SK-N-SH (cell line): ENCODE results near the gene NAALADL2. TPM values are rescaled to one million over a fixed set of nuclear protein-coding genes. Genes with fewer than 3 reads are reported as not detected.

Source experiments
- CTCF ChIA-PET: fragments of 300-600, 350-600 bp; formaldehyde crosslinking; extraction: SDS; loops from one replicate; lab custom pipeline; 2021; lab: Yijun Ruan, JAX
- POLR2A ChIA-PET: fragments of 350-600 bp; sonication (Branson Sonifier 250); formaldehyde crosslinking; extraction: SDS; loops from one replicate; lab custom pipeline; 2020; ENCODE audit warnings: antibody characterized with exemption, inconsistent platforms; lab: Yijun Ruan, JAX
- DNase-seq: peaks from one replicate; pipeline ENCODE4 v3.0.0; 2012
- H2AFZ ChIP-seq: fragments of 200-600 bp; sonication (generic); 2 replicates; pipeline ENCODE4 v1.8.1; 2016; ENCODE audit warnings: antibody characterized with exemption, mild to moderate bottlenecking, low read depth
- H3F3A ChIP-seq: fragments of 200-600 bp; sonication (generic); replicated peaks from 2 replicates; pipeline ENCODE3; 2016; ENCODE audit warnings: antibody characterized with exemption, mild to moderate bottlenecking; ENCODE audit not compliant: insufficient read depth
- H3K27ac ChIP-seq, 2 experiments: fragments of 200-500 bp in 1 of 2; fragments of 200-600 bp in 1 of 2; sonication (Bioruptor generic) in 1 of 2; sonication (generic), shearing (Covaris generic) in 1 of 2; 2 replicates each; pipeline versions ENCODE4 v1.5.1 to v1.6.1; 2014 to 2016; ENCODE audit warnings: low read depth in 2 of 2, inconsistent platforms in 1 of 2, low read length in 1 of 2, mild to moderate bottlenecking in 1 of 2, mixed read lengths in 1 of 2
- H3K27me3 ChIP-seq: fragments of 200-600 bp; sonication (generic), shearing (Covaris generic); 2 replicates; pipeline ENCODE4 v1.6.1; 2016; ENCODE audit warnings: mixed run types; ENCODE audit not compliant: insufficient read depth
- H3K36me3 ChIP-seq, 2 experiments: fragments of 200-500 bp in 1 of 2; fragments of 200-600 bp in 1 of 2; sonication (Bioruptor generic) in 1 of 2; sonication (generic) in 1 of 2; replicated peaks in 1 of 2; 2 replicates each; pipeline versions ENCODE3 to v1.5.1; 2014 to 2016; ENCODE audit warnings: low read length in 1 of 2, mild to moderate bottlenecking in 1 of 2; ENCODE audit not compliant: insufficient read depth in 2 of 2, control insufficient read depth in 1 of 2
- H3K4me1 ChIP-seq, 2 experiments: fragments of 200-500 bp in 1 of 2; fragments of 200-600 bp in 1 of 2; sonication (Bioruptor generic) in 1 of 2; sonication (generic), shearing (Covaris generic) in 1 of 2; 2 replicates each; pipeline versions ENCODE4 v1.5.1 to v1.6.1; 2014 to 2016; ENCODE audit warnings: low read depth in 1 of 2, low read length in 1 of 2, mixed run types in 1 of 2; ENCODE audit not compliant: insufficient read depth in 2 of 2, control insufficient read depth in 1 of 2
- H3K4me2 ChIP-seq: fragments of 200-600 bp; sonication (generic), shearing (Covaris generic); 2 replicates; pipeline ENCODE4 v1.6.1; 2017; ENCODE audit warnings: mixed run types
- H3K4me3 ChIP-seq, 2 experiments: fragments of 200-500 bp in 1 of 2; fragments of 200-600 bp in 1 of 2; sonication (Bioruptor generic) in 1 of 2; sonication (generic), shearing (Covaris generic) in 1 of 2; 2 replicates each; pipeline versions ENCODE4 v1.5.1 to v1.8.1; 2014 to 2016; ENCODE audit warnings: low read depth in 2 of 2, inconsistent platforms in 1 of 2, low read length in 1 of 2, mild to moderate bottlenecking in 1 of 2, mixed read lengths in 1 of 2, moderate library complexity in 1 of 2
- H3K79me2 ChIP-seq: fragments of 200-600 bp; sonication (generic); 2 replicates; pipeline ENCODE4 v1.8.1; 2017; ENCODE audit warnings: mild to moderate bottlenecking; ENCODE audit not compliant: insufficient read depth
- H3K9ac ChIP-seq: fragments of 200-600 bp; sonication (generic); 2 replicates; pipeline ENCODE4 v1.6.1; 2017; ENCODE audit warnings: mixed run types
- H3K9me2 ChIP-seq: fragments of 200-600 bp; sonication (generic); 2 replicates; pipeline ENCODE4 v1.6.1; 2017; ENCODE audit warnings: mixed run types
- H3K9me3 ChIP-seq: fragments of 200-600 bp; sonication (generic); 2 replicates; pipeline ENCODE4 v1.6.1; 2017; ENCODE audit warnings: mixed run types, mild to moderate bottlenecking, moderate library complexity
- H4K20me1 ChIP-seq: fragments of 200-600 bp; sonication (generic); 2 replicates; pipeline ENCODE4 v1.6.1; 2017; ENCODE audit warnings: mild to moderate bottlenecking, mixed run types; ENCODE audit not compliant: insufficient read depth
- CHD2 ChIP-seq: fragments of 150-350 bp; IDR thresholded peaks from 2 replicates; pipeline ENCODE4 v1.6.1; 2018; ENCODE audit warnings: low read length; ENCODE audit not compliant: partially characterized antibody
- ELF1 ChIP-seq: IDR thresholded peaks from 2 replicates; pipeline ENCODE4 v1.4.0; 2012
- EP300 ChIP-seq, 2 experiments: IDR thresholded peaks; 2 replicates each; pipeline versions ENCODE4 v1.4.0 to v1.6.1; 2012; ENCODE audit warnings: borderline replicate concordance in 1 of 2, low read depth in 1 of 2, low read length in 1 of 2
- EZH2phosphoT487 ChIP-seq: fragments of 200-600 bp; sonication (generic); IDR thresholded peaks from 2 replicates; pipeline ENCODE4 v1.6.1; 2017; ENCODE audit warnings: low read depth, mixed run types, mild to moderate bottlenecking, antibody characterized with exemption, moderate library complexity, borderline replicate concordance
- FOSL2 ChIP-seq: IDR thresholded peaks from 2 replicates; pipeline ENCODE4 v1.4.0; 2012; ENCODE audit warnings: low read depth, mild to moderate bottlenecking, moderate library complexity, borderline replicate concordance
- FOXM1 ChIP-seq: IDR thresholded peaks from 2 replicates; pipeline ENCODE4 v1.4.0; 2012; ENCODE audit warnings: low read depth, mild to moderate bottlenecking
- GABPA ChIP-seq: IDR thresholded peaks from 2 replicates; pipeline ENCODE4 v1.4.0; 2012; ENCODE audit warnings: low read depth, mild to moderate bottlenecking
- IRF3 ChIP-seq: fragments of 150-350 bp; IDR thresholded peaks from 2 replicates; pipeline ENCODE4 v1.6.1; 2016; ENCODE audit warnings: mild to moderate bottlenecking, low read depth, low read length
- JUND ChIP-seq: IDR thresholded peaks from 2 replicates; pipeline ENCODE4 v1.4.0; 2012
- MAX ChIP-seq: IDR thresholded peaks from 2 replicates; pipeline ENCODE4 v1.4.0; 2012; ENCODE audit warnings: low read depth
- MXI1 ChIP-seq: IDR thresholded peaks from 2 replicates; pipeline ENCODE4 v1.6.1; 2012; ENCODE audit warnings: mild to moderate bottlenecking, low read depth, low read length, improper control_type of control experiment
- NRF1 ChIP-seq: IDR thresholded peaks from 2 replicates; pipeline ENCODE4 v1.6.1; 2012; ENCODE audit warnings: low read depth, mild to moderate bottlenecking, low read length
- PBX3 ChIP-seq: IDR thresholded peaks from 2 replicates; pipeline ENCODE4; 2012
- POLR2AphosphoS5 ChIP-seq: IDR thresholded peaks from 2 replicates; pipeline ENCODE4 v1.6.1; 2012; ENCODE audit warnings: low read depth, low read length
- RAD21 ChIP-seq: IDR thresholded peaks from 2 replicates; pipeline ENCODE4 v1.6.1; 2012; ENCODE audit warnings: mild to moderate bottlenecking, low read length
- RCOR1 ChIP-seq: fragments of 150-350 bp; IDR thresholded peaks from 2 replicates; pipeline ENCODE4 v1.6.1; 2017; ENCODE audit warnings: antibody characterized with exemption, low read length
- RFX5 ChIP-seq: IDR thresholded peaks from 2 replicates; pipeline ENCODE4 v1.6.1; 2012; ENCODE audit warnings: mild to moderate bottlenecking, improper control_type of control experiment, low read length
- SIN3A ChIP-seq: IDR thresholded peaks from 2 replicates; pipeline ENCODE4 v1.6.1; 2012; ENCODE audit warnings: low read depth, mild to moderate bottlenecking, low read length, moderate library complexity, borderline replicate concordance
- TEAD4 ChIP-seq: IDR thresholded peaks from 2 replicates; pipeline ENCODE4 v1.4.0; 2012; ENCODE audit warnings: mild to moderate bottlenecking, borderline replicate concordance; ENCODE audit not compliant: insufficient read depth
- USF2 ChIP-seq: fragments of 150-350 bp; IDR thresholded peaks from 2 replicates; pipeline ENCODE4 v1.6.1; 2017; ENCODE audit warnings: antibody characterized with exemption, low read length, low read depth, borderline replicate concordance
- YY1 ChIP-seq: IDR thresholded peaks from 2 replicates; pipeline ENCODE4 v1.4.0; 2012; ENCODE audit warnings: low read depth, mild to moderate bottlenecking
- WGBS: methylation state at CpG from one replicate; pipeline ENCODE4 v1.1.6; 2017; ENCODE audit warnings: low lambda C conversion rate; 5-methylcytosine and 5-hydroxymethylcytosine counted together
- polyA plus RNA-seq, 3 experiments: library from polyadenylated mRNA; depleted of rRNA; stranded (reverse); fragments of >200 nt; gene quantifications; 2 replicates each; pipeline ENCODE4 v1.2.3, GENCODE V29; 2012

Gene NAALADL2
- polyA plus RNA-seq, 1 of the 3 experiments (the other 2 are of a cell fraction) = 1.2 TPM

GRCh38 chr3:175852560-175852959 lies 993.4 kb downstream of the NAALADL2 start:
- 41% methylated on average over 1 of the region's 1 CpG for WGBS
- Histone ChIP-seq H3K9me3 (no peaks in the 10 kb centered on the region), H3F3A (no peaks in the 10 kb centered on the region), H3K4me2 (no peak overlapping the region), H2AFZ (no peak overlapping the region), H3K4me3 (no peak overlapping the region), H3K27ac (no peak overlapping the region; a peak in 1 of 4 replicates), H3K36me3 (no peaks in the 10 kb centered on the region), H3K9ac (no peak overlapping the region), H4K20me1 (no peaks in the 10 kb centered on the region), H3K9me2 (no peaks in the 10 kb centered on the region), H3K4me1 (peaks cover 0 to 9% of the 10 kb centered on the region in 2 experiments; a peak in 2 of 4 replicates), H3K79me2 (no peaks in the 10 kb centered on the region), H3K27me3 (no peaks in the 10 kb centered on the region)
- CTCF ChIA-PET = no interaction called here
- no peak for DNase-seq
- TF ChIP-seq NRF1 (no peak), RAD21 (no peak), TEAD4 (no peak), USF2 (no peak), RCOR1 (no peak)
- POLR2A ChIA-PET = no interaction called here

- no peaks in the 10 kb centered on the region for H3K9me3 ChIP-seq
- H3K4me1 ChIP-seq = no peaks in the 10 kb centered on the region
- no peak for DNase-seq
- ChIA-PET CTCF (no interaction called here), POLR2A (no interaction called here)
- H3K9ac ChIP-seq = no peak overlapping the region
- no peak for TF ChIP-seq IRF3
- no peak for TF ChIP-seq MAX
- no peak for TF ChIP-seq FOSL2
- no peak for TF ChIP-seq ELF1
- TF ChIP-seq PBX3 = no peak
- no peak for TF ChIP-seq YY1
- no peak for TF ChIP-seq MXI1
- no peak for TF ChIP-seq GABPA
- no peak for TF ChIP-seq FOXM1
- TF ChIP-seq RAD21 = no peak
- TF ChIP-seq EP300 (IDR thresholded peaks at IDR 0.05; ENCODE audit: borderline replicate concordance in 1 of 2, low read depth in 1 of 2, low read length in 1 of 2) = no peak
- TF ChIP-seq CHD2 = no peak
- no peak for TF ChIP-seq RCOR1
- no peak for TF ChIP-seq RFX5
- TF ChIP-seq SIN3A = no peak
- no peak for TF ChIP-seq JUND
- TF ChIP-seq EZH2phosphoT487 = no peak
- TF ChIP-seq POLR2AphosphoS5 = no peak
- TF ChIP-seq NRF1 = no peak
- no peak overlapping the region for H3K4me2 ChIP-seq
- H3K79me2 ChIP-seq = no peaks in the 10 kb centered on the region
- no peak overlapping the region for H3K27ac ChIP-seq
- no peak overlapping the region for H3K4me3 ChIP-seq
- no peaks in the 10 kb centered on the region for H3K9me2 ChIP-seq
- H3K36me3 ChIP-seq = no peaks in the 10 kb centered on the region
- no peaks in the 10 kb centered on the region for H4K20me1 ChIP-seq
- no peaks in the 10 kb centered on the region for H3F3A ChIP-seq
- WGBS = 58% methylated on average over 2 of the region's 2 CpGs
- H2AFZ ChIP-seq = no peak overlapping the region
- H3K27me3 ChIP-seq = no peaks in the 10 kb centered on the region
Measured at GRCh38 chr3:175857666-175858270, 998.6 kb downstream of the NAALADL2 start.
